Loucy (cell line): ENCODE data around the gene ZNF181.

Experiments
- CTCF ChIP-seq: fragments of 200-600 bp; sonication (generic); conservative IDR thresholded peaks from 2 replicates; pipeline ENCODE4 v1.5.1; 2014; ENCODE audit warnings: mild to moderate bottlenecking, antibody characterized with exemption, low read length
- EZH2phosphoT487 ChIP-seq: fragments of 200-600 bp; IDR thresholded peaks from 2 replicates; pipeline ENCODE4 v1.6.1; 2018; ENCODE audit warnings: antibody characterized with exemption, mild to moderate bottlenecking, moderate library complexity, borderline replicate concordance

- TF ChIP-seq CTCF (no peak), EZH2phosphoT487 (no peak)
Observed at GRCh38 chr19:34692549-34692948, 41.5 kb upstream of the ZNF181 start.
